HuH-7.5 (cell line): Measurements from ENCODE around the gene RBBP9.
A peak's percentile ranks its signal among the peaks of the same experiment; 100 is the strongest.
"Not testable (repeated sequence)": the region's sequence is repeated elsewhere in the genome, so short reads cannot be mapped to it uniquely, and the experiment has no call there.

Experiments used
- DNase-seq: peaks from one replicate; pipeline ENCODE4 v3.0.0; 2011; ENCODE audit warnings: low spot score

The RBBP9 gene

DNA sequence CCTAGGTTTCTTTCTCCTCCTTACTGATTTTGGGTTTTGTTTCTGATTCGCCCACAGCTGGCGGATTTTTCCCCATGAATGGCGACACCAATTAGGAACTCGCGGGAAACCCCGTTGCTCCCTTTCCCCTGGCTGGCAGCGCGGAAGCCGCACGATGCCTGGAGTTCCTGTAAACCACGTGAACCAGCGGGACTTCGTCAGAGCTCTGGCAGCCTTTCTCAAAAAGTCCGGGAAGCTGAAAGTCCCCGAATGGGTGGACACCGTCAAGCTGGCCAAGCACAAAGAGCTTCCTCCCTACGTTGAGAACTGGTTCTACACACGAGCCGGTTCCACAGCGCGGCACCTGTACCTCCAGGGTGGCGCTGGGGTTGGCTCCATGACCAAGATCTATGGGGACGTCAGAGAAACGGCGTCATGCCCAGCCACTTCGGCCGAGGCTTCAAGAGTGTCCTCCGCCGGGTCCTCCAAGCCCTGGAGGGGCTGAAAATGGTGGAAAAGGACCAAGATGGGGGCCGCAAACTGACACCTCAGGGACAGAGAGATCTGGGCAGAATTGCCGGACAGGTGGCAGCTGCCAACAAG, 7.5 kb upstream of the RBBP9 start:
- DNase-seq = no peak

DNA sequence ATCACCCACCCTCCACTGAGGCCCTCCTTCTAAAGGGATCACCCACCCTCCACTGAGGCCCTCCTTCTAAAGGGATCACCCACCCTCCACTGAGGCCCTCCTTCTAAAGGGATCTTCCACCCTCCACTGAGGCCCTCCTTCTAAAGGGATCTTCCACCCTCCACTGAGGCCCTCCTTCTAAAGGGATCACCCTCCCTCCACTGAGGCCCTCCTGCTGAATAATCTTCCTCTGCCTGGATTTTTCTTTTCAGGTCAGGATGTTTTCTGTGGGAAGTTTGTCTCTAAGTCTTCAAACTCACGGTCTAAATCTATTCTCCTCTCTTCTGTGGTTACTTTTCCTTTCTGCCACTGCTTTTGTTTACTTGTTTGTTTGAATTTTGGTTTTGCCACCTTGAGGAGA, 4.6 kb upstream of the RBBP9 start:
- DNase-seq = not testable (repeated sequence)

DNA sequence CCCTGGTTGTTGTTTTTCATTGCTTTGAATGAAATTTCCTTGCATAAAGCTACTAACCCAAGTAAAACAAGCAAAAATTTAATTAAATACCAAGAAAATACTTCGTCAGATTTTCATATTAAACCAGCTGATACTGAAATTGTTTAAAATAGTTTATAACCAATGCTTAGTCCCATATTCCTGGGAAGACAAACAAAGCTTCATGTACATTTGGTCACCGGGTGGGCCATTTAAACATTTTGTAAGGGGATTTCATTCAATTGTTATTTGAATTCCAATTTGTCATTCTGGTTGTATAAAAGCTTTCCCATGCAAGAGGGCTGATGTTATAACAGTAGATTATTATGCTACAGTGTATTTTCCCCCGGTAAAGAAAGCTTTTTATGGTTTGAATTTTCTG, 578 bp upstream of the RBBP9 start:
- no peak for DNase-seq

DNA sequence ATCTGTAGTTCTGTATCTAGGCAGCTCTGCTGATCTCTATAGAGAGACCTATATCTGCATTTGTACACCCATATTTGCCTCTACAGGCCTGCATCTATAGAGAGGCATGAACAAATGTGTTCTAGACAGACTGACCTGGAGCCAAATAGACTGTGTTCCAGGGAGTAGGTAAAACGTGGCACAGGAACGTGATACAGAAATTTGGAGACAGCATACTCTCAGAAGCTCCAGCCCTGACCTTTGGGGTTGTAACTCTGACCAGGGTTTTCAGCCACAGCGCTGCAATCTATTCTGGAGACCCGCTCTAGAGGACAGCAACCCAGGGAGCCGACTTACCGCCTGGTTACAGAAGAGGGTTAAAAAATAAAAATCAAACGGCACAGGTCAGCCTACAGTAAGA, 983 bp downstream of the RBBP9 start:
- no peak for DNase-seq

DNA sequence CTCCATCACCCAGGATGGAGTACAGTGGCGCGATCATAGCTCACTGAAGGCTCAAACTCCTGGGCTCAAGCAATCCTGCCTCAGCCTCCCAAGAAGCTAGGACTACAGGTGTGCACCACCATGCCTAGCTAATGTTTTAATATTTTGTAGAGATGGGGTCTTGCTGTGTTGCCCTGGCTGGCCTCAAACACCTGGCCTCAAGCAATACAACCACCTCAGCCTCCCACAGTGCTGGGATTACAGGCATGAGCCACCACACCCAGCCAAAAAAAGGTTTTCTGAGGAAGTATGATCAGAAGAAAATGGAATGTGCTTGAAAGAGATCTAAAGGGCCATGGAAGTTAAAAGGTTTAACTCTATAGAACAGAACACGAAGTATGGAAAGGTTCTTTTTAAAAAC, 8.7 kb downstream of the RBBP9 start:
- DNase-seq = no peak

DNA sequence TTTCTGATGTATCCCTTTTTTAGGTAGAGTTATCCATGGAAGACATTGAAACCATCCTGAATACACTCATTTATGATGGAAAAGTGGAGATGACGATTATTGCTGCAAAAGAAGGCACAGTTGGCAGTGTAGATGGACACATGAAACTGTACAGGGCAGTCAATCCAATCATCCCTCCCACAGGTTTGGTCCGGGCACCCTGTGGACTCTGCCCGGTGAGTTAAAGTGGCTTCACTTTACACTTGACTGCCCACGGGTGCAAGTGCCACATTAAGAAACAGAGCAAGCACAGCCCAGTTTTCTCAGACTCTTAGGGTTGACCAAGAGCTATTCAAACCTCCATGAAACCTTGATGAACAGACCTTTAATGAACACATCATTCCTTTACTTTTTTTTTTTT, 15.4 kb downstream of the RBBP9 start:
- no peak for DNase-seq

DNA sequence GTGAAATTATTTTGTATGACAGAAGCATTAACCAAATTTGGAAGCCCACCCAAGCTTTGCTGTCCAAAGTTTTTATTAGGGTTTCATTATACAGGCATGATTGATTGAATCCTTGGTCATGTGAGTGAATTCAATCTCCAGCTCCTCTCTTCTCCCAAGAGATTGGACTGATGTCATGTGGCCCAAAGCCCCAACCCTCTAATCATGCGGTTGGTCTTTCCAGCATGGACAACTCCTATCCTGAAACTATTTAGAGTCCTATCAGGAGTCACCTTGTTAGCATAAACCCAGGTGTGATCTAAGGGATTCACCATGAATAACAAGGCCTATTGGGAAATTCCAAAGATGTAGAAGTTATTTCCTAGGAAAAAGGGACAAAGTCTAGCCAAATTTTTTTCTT, 19.2 kb downstream of the RBBP9 start:
- no peak for DNase-seq

DNA sequence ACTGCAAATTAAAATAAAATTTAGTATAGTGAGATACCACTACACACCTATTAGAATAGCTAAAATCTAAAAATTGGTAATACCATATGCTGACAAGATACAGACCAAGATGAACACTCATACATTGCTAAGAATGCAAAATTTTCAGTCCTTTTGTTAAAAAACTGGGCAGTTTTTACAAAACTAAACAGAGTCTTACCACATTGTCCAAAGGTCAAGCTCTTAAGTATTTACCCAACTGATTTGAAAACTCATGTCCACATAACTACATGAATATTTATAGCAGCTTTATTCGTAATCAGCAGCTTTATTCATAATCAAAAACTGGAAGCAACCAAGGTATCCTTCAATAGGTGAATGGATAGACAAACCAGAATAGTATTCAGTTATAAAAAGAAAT, 19.8 kb downstream of the RBBP9 start:
- no peak for DNase-seq

DNA sequence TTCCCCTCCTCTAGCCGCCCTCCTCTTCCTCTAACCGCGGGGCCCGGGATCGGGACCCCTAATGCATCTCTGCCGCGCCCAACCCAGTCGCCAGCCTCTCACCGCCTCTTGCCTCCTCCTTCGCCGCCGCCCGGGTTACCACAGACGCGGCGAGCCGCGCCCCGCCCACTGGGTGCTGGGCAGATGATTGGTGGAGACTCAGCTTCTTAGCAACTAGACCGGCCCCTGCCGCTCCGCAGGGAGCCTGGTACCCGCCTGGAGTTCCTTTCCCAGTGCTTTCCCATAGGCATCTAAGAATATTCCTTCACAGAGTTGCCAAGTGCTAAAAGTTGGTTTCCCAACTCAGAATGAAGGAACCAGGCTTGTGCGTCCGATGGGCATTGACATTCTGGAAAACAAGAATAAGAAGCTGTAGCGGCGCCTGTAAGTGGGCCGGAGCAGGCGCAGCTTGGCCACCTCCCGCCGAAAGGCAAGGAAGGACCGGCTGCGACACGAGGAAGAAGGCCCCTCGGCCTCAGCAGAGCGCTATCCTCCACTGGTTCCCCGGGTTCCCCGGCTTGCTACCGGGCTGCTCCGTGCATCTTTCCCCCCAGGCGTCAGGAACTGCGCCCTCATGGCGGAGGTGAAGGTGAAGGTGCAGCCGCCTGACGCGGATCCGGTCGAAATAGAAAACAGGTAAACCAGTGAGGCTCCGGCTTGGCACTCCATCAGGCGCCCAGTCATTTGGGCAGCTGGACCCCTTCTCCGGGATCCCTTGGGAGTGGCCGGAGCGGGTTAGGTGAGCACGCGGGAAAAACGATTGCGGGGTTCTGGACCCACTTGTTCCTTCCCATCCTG, 29.9 kb downstream of the RBBP9 start, which contains the start of the genes DZANK1 and POLR3F:
Gene DZANK1 (minus strand): TSS at position 137 of the 837 bp plus-strand sequence. CDS start 1,672 bp downstream, outside the sequence.
Gene POLR3F (plus strand): TSS at position 497 of the 837 bp plus-strand sequence. CDS start 117 bp downstream, at position 614.
- DNase-seq = peak; percentile 98

DNA sequence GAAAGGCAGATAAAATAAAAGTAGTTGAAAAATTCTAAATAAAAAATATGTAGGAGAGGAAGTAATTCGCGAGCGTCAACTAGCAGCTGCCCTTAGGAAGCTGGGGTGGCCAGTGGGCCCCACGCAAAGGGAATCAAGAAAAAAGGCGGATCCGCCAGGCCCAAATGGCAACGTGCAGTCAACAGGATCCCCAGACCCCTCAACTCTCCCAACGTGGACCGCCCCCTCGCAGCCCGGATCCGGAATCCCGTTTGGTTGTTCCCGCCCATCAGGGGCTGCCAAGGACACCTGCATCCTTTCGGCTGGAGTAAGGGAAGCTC, 30.5 kb downstream of the RBBP9 start:
- DNase-seq = no peak

DNA sequence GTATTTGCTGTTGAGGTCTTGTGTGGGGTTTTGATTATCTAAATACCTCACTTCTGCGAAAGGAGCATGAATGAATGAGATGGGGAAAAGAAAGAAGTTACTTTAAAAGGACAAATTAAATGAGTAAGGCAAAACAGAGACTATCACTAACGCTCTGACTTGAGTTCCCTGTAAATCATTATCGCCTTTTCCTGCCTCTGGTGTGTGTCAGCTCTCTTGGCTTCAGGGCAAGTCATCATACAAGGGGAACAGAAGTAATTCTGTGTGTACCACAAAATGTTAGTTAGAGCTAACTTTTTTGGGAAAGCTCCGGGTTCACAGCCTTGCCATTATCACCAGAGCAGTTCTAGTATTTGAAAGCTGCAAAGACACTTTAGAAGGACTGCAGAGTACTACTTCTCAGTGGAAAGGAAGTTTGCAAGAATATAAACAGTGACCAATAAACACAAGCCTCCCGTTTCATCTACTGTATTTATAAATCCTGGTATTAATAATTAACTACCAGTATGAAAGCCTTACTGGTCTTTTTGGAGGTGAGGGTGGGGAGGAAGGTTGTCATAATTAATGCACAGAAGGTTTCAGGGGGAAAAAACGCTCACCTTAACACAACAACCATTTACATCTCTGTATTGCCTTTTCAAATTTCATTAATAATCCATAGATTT, 31.4 kb downstream of the RBBP9 start:
- no peak for DNase-seq

DNA sequence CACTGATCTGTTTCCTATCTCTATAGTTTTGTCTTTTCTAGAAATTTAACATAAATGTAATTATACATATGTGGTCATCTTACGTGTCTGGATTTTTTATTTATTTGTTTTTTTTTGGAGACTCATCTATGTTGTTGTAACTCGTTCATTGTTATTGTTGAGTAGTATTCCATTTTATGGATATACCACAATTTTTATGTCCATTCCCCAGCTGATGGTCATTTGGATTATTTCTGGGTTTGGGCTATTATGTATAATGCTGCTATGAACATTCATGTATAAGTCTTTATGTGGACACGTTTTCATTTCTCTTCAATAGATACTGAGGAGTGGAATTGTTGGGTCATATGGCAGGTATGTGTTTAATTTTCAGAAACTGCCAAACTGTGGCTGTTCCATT, 40.4 kb downstream of the RBBP9 start:
- no peak for DNase-seq

DNA sequence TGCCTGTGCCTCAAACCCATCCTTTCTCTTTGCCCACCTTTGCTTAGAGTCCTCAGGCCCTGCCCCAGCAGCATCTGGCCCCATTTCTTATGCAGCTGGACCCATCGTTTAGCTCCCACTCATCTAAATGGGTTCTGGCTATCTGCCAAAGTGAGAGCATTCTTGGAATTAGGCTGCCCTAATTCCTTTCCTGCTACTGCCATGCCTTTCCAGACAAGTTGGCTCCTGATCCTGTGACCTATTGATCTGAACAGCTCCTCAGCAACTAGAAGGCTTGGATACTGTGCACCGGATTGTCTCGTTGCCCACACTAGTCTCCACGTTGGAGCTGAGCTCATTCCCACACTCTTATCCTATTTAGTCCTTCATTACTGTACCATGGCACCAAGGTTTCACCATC, 53.1 kb downstream of the RBBP9 start:
- no peak for DNase-seq

DNA sequence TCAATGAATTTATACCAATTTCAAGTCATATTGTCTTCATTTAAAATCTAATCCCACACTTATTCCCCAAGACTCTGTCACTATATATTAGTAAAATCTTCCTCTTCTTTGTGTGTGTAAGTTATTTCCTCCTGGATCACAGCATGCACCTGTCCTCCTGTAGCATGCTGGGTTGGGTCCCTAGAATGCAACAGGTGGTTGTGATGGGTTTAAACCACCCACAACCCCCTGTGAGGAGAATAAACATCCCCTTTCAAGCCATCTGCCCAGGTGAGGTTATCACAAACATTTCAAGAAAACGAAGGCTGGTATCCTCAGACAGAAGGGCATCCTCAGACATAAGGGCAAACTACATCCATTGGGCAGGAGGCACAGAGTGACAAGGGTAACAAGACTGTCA, 56.6 kb downstream of the RBBP9 start:
- no peak for DNase-seq

DNA sequence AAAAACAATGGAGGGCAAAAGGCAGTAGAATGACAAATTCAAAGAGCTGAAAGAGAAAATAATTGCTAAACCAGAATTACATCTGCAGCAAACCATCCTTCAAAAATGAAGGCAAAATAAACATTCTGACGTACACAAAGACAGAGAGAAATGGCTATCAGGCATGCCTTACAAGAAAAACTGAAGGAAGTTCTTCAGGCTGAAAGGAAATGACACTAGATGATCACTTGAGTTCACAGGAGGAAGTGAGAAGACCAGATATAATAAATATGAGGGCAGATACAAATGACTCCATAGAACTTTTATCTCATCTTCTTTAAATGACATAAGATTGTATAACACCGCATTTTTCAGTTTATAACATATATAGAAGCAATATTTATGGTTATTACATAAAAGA, 60.2 kb downstream of the RBBP9 start:
- DNase-seq = no peak
